Measurements from ENCODE around the gene MYH11. TPM values are rescaled to one million over a fixed set of nuclear protein-coding genes. Genes with fewer than 3 reads are reported as not detected.

MYH11 gene
- total and polyA plus RNA-seq, 2 experiments from 2014 or later: 1.6 to 5.9 TPM

- TF ChIP-seq ZNF462 (CRISPR knock-in tag; IDR thresholded peaks at IDR 0.05): no peak
Observed at GRCh38 chr16:15772579-15773293, 84.1 kb downstream of the MYH11 start (continued).

DNA sequence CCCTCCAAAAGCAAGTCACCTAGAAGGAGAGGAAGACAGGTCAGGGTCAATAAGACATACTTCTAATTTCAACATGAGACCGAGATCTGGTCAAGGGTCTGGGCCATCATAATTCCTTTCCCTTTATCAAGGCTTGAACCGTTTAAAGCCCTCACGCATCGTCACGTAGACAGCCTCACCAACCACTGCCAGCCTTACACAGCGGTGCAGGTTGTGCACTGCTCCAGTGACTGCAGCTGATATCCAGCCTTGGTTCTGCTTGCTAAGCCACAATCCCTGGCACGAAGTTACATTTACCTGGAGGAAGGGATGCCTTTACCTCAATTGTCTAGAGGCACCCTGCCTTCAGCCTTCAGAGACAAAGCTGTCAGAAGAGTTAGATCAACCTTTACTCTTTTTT is 85.1 kb downstream of the MYH11 start:
- H2AFZ ChIP-seq: no peak overlapping the region
- H3K36me3 Mint-ChIP-seq (ENCODE audit: low read depth): no peaks in the 10 kb centered on the region
- no peak overlapping the region for H3K4me3 ChIP-seq
- peaks cover 5% of the 10 kb centered on the region for H3K27me3 Mint-ChIP-seq (ENCODE audit: insufficient read depth, low read depth, poor library complexity)
- H3K27me3 ChIP-seq (ENCODE audit: insufficient read depth): no peaks in the 10 kb centered on the region
- no peaks in the 10 kb centered on the region for H3K9me2 ChIP-seq (ENCODE audit: insufficient read depth)
- no peak overlapping the region for H3K27ac ChIP-seq (ENCODE audit: low read depth)
- no peak overlapping the region for H3K4me2 ChIP-seq
- ATAC-seq (no peak), DNase-seq (ENCODE audit: low spot score) (no peak)
- H4K20me1 ChIP-seq (replicated peaks; ENCODE audit: insufficient read depth): no peaks in the 10 kb centered on the region
- no peaks in the 10 kb centered on the region for H3K4me1 ChIP-seq (ENCODE audit: insufficient read depth)
- no peaks in the 10 kb centered on the region for H3F3A ChIP-seq (replicated peaks; ENCODE audit: low read depth)
- no peaks in the 10 kb centered on the region for H3K4me1 Mint-ChIP-seq
- H3K9me3 Mint-ChIP-seq: no peaks in the 10 kb centered on the region
- no peaks in the 10 kb centered on the region for H3K36me3 ChIP-seq (ENCODE audit: insufficient read depth)
- H3K27ac Mint-ChIP-seq: no peak overlapping the region
- no peak overlapping the region for H3K4me3 Mint-ChIP-seq
- H3K79me2 ChIP-seq (replicated peaks; ENCODE audit: insufficient read depth): no peaks in the 10 kb centered on the region
- no peak for TF ChIP-seq ZNF462 (CRISPR knock-in tag; IDR thresholded peaks at IDR 0.05)
- TF ChIP-seq CREB1 (CRISPR knock-in tag; IDR thresholded peaks at IDR 0.05; ENCODE audit: low read depth): no peak
- TF ChIP-seq JUNB (IDR thresholded peaks at IDR 0.05; ENCODE audit: unreplicated experiment): no peak
- no peak for TF ChIP-seq REST (IDR thresholded peaks at IDR 0.05; ENCODE audit: unreplicated experiment)
- no peak for TF ChIP-seq ZNF114 (CRISPR knock-in tag; IDR thresholded peaks at IDR 0.05)
